Ureter (tissue), 1 donor: ENCODE measurements around the gene EPB42. TPM values are rescaled to one million over a fixed set of nuclear protein-coding genes. Genes with fewer than 3 reads are reported as not detected.

Source experiments
- DNase-seq: peaks from one replicate; pipeline ENCODE4 v3.0.0-alpha.2; 2020; ENCODE audit warnings: low spot score
- total RNA-seq: library from RNA; stranded (reverse); gene quantifications from one replicate; pipeline ENCODE4 v1.2.4, GENCODE V29; 2023
- donor health status: DM: yes; HTN: yes; CAD: no.

EPB42 gene
- total RNA-seq: not detected

- DNase-seq: no peak
Observed at GRCh38 chr15:43220991-43221403, at the start of gene EPB42. Gene EPB42 (minus strand): TSS chr15:43221018. CDS start chr15:43220825, 193 bp downstream.

- no peak for DNase-seq
Observed at GRCh38 chr15:43270113-43270665, 49.4 kb upstream of the EPB42 start.

DNA sequence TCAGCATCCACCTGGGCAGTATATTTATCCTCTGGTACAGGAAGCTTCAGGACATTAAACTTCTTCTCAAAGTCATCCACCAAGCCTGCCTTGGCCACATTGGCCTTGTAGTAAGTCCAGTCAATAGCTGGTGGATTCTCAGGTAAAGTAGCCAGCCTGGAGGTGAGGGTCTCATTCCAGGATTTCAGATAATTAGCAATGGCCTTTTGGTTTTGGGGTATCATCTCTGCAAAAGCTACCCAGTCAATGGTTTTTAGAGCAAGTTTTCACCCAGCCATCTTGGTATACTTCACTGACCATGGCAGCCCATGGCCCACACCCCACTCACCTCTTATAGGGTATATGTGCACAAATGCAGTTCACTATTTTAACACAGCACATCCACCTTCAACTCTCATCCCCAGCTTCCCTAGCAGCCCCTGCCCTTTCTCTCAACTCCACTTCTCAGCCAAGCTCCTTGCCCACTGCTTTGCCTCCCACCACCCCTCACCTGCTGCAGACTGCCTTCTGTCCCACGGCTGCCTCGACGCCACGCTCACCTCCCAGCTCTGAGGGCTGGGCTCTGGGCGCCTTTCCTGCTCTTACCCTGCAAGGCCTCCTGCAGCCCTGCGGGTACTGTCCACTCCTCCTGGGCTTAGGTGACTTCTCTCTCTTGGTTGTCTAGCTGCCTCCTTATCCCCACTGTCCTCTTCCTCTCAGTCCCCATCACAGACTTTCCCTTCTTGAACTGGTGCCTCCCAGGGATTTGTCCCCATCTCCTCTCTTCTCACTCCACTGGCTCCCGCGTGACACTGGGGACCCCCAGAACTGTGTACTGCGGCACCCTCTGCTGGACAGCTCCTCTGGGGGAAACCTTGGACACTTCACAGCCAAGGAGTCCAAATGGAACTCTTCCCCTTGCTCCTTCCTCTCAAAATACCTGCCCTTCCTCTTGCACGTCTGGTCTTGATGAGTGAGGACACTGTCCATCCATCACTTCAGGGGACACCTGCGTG, 47.6 kb upstream of the EPB42 start:
- DNase-seq: no peak

- DNase-seq: no peak
Observed at GRCh38 chr15:43267439-43267838, 46.6 kb upstream of the EPB42 start.

DNA sequence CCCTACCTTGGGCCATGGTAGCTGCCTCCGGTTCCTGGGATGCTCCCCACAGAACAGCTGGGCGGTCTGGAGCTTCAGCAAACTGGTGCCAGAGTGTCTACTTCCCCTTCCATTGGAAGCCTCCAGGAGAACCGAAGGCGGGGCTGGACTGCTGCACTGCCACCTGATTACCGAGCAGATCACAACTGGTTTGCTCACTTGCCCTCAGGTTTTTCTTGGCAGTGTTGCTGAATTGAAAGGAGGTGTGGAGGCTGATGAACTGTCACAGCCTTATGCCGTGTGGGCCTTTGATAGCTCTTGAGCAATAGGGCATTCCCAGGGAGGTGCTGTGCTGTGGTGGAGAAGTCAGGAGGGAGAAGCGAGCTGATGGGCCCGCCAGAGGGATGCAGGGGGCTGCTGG, 46.0 kb upstream of the EPB42 start, which contains the start of gene TGM5:
TGM5 (minus strand) TSS at position 95 of the 400 bp plus-strand sequence; CDS start at position 16, 79 bp downstream.
- peak; percentile 81 for DNase-seq

DNA sequence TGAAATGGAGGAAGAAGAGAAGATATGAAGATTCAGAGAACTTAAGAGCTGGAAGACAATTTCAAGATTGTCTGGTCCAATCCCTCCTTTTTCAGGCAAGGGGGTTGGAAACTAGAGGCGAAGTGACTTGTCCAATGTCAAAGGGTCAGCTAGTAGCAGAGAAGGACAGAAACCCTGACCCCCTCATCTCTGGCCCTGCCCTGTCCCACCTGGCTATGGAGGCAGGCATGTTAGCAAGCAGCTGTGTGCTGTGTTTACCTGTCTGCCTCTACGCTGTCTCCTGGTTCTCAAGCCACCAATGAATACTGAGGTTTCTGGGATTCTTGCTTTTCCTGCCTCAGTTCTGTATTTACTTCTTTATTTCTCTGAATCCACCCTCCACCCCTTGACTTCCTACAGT, 45.6 kb upstream of the EPB42 start:
- no peak for DNase-seq

DNA sequence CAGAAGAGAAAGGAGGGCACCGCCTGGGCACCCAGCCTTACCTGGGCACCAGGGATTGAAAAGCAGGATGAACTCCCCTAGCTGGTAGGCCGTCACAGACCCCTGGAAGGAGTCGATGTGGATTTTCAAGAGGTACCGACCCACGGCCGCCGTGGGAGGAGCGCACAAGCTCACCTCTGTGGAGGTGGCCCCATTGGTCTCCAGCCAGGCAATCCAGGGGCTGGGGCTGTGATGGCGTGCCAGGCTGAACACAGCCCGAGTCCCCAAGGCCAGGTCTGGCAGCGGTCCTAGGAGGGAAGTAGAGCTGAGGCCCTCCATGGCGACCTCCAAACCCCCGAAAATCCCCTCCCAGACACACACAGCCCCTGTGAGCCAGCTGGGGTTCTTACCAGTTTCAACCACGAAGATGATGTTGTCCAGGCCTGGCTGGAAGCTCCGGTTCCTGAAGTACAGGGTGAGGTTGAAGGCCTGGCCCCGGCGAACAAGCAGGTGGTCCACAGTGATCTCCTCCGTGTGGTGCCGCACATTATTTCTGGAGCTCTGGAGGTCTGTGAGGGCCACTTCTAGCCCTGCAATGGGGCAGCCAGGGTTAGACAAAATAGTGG, 39.3 kb upstream of the EPB42 start:
- no peak for DNase-seq

- DNase-seq: no peak
Observed at GRCh38 chr15:43258781-43259180, 38.0 kb upstream of the EPB42 start.

DNA sequence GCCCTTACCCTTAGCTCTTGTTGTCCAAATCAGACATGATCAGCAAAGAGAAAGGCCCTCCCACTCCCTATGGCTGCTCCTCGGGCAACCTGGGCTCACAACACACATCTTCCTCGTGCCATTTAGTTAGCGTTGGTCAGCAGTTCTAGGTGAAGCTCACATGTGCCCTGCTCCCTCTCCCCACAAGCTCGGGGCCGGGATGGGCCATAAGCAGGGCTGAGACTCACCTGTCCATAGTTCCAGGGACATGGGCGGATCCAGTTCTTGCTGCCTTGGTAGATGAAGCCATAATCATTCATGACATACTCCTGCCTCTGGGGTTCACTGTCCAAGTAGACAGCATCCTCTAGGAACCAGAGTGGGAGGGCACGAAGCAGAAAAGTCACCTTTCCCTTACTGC, 35.5 kb upstream of the EPB42 start:
- DNase-seq: no peak

DNA sequence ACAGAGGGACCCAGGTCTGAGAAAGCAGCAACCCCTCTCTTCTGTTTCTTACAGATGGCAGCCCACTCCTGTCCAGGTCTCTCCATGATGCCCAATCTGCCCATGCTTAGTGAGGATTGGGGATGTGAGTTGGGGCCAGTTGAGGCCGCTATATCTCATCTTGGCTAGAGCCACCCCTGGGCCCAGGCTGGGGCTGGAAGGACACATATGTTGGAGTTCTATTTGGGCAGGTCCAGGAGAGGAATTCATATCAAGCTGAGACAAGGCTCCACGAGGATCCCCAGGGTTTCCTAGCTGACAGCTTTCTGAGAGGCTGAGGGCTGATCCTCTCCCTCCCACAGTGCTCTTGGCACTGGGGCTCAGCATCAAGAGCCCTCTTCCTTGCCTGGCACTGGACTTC, 34.6 kb upstream of the EPB42 start:
- no peak for DNase-seq

GRCh38 chr15:43253431-43254403, 32.9 kb upstream of the EPB42 start:
- no peak for DNase-seq

DNA sequence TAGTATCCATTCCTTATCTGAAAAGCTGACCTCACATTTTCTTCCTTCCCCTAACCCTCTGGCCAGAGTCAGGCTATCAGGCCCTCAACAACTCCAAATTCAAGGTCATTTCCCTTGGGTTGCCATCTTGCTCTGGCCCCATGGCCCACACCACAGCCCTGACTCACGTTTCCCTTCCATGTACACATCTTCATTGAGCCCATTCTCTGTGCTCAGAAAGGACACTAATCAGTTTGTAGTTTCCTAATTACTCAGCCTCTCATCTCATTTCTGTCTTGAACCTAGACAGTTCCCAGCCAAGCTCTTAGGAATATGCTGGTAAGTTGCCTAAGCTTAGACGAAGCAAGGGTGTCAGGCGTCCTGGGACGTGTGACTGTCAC, 31.0 kb upstream of the EPB42 start:
- DNase-seq: no peak

DNA sequence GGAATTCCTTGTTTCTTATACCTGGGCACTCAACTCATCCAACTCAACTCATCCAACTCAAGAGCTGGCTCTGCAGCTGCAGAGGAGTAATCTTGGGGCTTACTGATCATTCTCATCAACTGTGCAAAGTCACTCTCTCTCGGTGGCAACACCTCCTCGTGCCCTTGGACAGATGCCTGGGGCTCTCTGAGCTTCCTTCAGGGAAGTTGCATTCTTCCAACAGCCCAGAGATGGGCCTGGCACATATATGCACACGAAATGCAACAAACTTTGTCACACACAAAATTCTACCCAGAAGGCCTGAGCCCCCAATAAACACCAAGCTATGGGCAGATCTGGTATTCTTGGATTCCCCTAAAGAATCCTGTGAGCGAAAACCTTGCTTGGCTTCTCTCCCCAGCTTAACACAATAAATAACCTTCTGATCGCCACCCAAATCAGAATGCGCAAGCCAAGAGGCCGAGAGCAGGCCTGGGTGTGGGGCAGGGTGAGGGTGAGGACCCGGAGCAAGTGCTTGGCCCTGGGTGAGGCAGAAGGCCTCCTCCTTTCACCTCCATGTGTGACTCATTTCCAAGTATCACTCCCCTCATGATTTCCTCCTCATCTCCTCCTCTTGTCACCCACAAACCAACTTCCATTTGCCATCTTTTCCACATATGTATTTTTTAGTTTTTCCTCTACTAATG, 30.5 kb upstream of the EPB42 start:
- no peak for DNase-seq

- DNase-seq: no peak
Observed at GRCh38 chr15:43250785-43251184, 30.0 kb upstream of the EPB42 start.

- DNase-seq: no peak
Observed at GRCh38 chr15:43249699-43250203, 28.9 kb upstream of the EPB42 start.

DNA sequence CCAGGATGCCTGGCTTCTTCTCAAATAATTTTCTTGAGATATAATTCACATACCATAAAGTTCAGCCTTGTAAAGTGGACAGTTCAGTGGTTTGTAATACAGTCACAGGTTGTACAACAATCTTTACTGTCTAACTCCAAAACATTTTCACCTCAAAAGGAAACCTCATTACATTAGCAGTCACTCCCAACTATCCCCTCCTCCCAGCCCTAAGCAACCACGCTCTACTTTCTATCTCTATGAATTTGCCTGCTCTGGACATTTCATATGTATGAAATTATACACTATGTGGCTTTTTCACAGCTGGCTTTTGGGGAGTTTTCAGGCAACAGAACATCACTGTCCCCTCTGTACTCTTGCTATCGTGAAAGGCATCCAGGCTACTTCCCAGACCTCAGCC, 28.4 kb upstream of the EPB42 start:
- DNase-seq: no peak

- no peak for DNase-seq
Observed at GRCh38 chr15:43246261-43246774, 25.5 kb upstream of the EPB42 start.

DNA sequence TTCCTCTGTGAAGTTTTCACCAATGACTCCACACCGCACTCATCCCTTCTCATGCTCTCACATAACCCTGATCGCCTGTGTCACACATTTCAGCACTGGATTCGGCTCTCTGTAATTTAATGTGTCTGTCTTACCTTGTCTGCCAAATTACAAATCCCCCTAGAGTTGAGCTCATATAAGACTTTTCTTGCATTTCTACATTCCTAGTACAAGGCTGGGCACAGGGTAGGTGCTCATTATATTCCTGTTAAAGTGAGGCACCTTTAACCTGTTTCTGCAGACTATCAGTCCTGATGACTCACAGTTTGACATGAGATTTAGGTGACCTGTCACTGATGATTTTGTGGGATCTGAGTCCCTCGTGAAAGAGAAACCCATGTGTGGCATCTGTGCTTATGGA, 23.3 kb upstream of the EPB42 start:
- DNase-seq: no peak

DNA sequence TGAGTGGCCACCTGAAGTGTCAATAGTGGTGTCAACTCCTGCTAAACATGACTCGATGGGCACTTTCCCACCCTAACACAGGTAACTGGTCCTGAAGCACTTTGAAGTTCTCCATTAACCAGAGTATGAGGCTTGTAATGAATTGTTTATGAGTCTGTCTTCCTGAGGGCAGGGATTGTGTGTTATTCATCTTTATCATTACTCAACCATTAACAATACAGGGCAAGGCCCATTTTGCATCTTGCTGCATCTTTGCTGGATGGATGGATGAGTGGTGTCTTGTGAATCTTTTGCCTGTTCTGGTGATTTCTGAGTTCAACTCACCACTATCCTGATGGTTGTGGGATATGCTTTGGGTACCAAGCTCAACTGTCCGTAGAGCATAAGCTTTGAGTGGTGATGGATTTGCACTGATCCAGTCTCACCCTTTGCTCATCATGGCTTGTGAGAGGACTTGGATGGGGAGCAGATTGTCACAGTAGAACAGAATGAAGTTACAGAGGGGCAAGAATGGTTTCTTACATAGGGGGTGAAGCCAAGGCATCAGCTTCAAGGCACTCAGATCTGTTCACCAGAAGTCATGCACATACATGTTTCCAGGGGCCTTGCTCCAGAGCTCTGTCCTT, 22.3 kb upstream of the EPB42 start:
- no peak for DNase-seq

- DNase-seq: no peak
Observed at GRCh38 chr15:43242616-43243015, 21.8 kb upstream of the EPB42 start.
